AG10803 (cell line): ENCODE data around the gene BUB3.

Source experiments
- DNase-seq: peaks from one replicate; pipeline ENCODE4 v3.0.0; 2010; ENCODE audit warnings: low read depth
- H3K4me3 ChIP-seq: 2 replicates; pipeline ENCODE4 v1.5.1; 2011; ENCODE audit warnings: mild to moderate bottlenecking, low read length, control low read depth
- CTCF ChIP-seq: conservative IDR thresholded peaks from 2 replicates; pipeline ENCODE4 v1.5.1; 2011; ENCODE audit warnings: mild to moderate bottlenecking, low read length, control low read depth, inconsistent platforms

Gene BUB3

GRCh38 chr10:123150986-123151736 lies 3.0 kb upstream of the BUB3 start:
- peak; percentile 17 for DNase-seq
- peak overlapping the region; percentile 10 for H3K4me3 ChIP-seq
- no peak for TF ChIP-seq CTCF

GRCh38 chr10:123151737-123152135 lies 2.5 kb upstream of the BUB3 start:
- H3K4me3 ChIP-seq: no peak overlapping the region
- DNase-seq: no peak
- TF ChIP-seq CTCF: no peak

- DNase-seq: no peak
- no peak for TF ChIP-seq CTCF
- H3K4me3 ChIP-seq: no peak overlapping the region
Measured at GRCh38 chr10:123153486-123154091, 613 bp upstream of the BUB3 start.

GRCh38 chr10:123154711-123155505 lies 706 bp downstream of the BUB3 start:
- no peak for TF ChIP-seq CTCF
- DNase-seq: peak; percentile 48
- peak overlapping the region; percentile 97 for H3K4me3 ChIP-seq

GRCh38 chr10:123156078-123156477 lies 1.9 kb downstream of the BUB3 start:
- peak; percentile 39 for DNase-seq
- H3K4me3 ChIP-seq: peak overlapping the region; percentile 97; the same call in 1 of the 2 replicates
- TF ChIP-seq CTCF: no peak

- DNase-seq: peak; percentile 16
- no peak overlapping the region for H3K4me3 ChIP-seq
- TF ChIP-seq CTCF: no peak
Measured at GRCh38 chr10:123157210-123157609, 3.0 kb downstream of the BUB3 start.
